ENCODE measurements around the gene RCC2.
A peak's percentile ranks its signal among the peaks of the same experiment; 100 is the strongest.

RCC2 gene

DNA sequence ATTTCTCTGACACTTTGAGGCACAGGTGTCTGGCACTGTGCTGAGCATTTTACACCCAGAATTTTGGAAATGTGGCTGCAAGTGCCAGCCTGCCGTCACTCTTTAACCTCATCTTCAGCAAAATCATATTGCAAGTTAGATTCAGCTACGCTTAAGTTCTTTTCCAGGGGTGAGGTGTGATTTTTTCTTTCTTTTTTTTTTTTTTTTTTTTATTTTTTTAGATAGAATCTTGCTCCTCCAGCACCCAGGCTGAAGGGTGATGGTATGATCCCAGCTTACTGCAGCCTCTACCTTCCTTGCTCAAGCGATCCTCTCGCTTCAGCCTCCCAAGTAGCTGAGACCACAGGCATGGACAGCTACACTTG, 2.5 kb upstream of the RCC2 start:
- DNase-seq, result no peak

DNA sequence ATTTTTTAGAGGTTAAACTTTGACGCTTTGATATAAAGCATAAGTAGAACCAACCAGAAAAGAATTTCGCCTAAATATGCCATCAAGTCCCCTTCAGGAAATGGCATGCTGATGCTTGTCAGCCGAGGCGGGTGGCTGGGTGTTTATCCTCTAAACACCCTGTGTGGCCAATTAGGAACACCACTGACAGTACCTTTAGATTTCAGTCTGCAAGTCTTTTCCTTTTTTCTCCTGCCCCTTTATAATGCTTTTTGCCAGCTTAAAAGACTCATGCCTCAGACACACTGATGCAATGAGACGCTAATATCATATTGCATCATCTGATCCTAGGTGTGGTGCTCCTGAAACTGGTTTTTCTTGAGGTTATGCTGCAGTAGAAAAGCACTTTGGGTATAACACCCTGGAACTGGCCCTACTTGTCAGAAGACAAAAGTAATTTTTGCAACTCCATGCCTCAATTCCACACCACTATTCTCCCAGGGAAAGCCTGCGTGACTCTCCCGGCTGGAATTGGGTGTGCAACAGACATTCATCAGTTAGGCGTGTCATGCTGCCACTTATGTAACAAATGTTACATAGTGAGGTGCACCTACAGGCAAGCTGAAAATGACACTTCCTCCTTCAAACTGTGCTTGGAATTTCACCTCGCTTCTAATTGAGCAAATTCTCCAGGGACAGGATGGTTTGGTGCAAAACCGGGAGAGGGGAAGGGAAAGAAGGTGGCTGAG, 2.0 kb upstream of the RCC2 start:
- peak; percentile 88 for DNase-seq

- DNase-seq, result no peak
These were observed 1.3 kb upstream of the RCC2 start for GRCh38 chr1:17440827-17441168.

DNA sequence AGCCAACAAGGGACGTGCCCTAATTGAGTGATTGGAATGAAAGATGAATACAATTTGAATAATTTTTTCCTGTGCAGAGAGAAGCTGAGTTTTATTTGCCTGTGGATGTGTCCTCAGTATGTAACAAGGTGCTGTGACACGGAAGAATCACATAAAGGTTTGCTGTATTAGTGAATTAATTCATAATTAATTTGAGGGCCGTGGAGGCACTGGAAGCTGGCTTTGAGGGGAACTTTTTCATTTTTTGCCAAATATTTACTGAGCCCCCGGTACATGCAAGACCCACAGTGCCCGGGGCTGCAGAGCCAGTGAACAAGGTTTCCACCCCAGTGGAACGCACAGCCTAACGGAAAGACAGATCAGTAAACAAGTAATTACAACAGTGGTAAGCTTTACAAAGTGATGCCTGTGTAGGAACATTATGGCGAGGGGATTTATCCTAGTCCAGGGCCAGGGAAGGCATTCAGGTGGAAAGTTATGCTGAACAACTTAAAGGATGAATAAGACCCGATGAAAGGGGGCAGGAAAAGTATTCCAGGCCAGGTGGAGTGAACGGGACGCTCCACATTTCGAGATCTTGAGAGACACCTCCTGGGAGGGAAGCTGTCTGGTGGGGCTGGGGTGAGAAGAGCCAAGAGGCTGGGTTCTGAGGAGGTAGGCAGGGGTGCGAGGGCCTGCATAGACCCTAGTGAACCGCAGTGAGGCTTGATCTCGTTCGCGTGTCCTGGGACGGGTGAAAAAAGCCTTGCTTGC, 773 bp upstream of the RCC2 start:
- no peak for DNase-seq

DNA sequence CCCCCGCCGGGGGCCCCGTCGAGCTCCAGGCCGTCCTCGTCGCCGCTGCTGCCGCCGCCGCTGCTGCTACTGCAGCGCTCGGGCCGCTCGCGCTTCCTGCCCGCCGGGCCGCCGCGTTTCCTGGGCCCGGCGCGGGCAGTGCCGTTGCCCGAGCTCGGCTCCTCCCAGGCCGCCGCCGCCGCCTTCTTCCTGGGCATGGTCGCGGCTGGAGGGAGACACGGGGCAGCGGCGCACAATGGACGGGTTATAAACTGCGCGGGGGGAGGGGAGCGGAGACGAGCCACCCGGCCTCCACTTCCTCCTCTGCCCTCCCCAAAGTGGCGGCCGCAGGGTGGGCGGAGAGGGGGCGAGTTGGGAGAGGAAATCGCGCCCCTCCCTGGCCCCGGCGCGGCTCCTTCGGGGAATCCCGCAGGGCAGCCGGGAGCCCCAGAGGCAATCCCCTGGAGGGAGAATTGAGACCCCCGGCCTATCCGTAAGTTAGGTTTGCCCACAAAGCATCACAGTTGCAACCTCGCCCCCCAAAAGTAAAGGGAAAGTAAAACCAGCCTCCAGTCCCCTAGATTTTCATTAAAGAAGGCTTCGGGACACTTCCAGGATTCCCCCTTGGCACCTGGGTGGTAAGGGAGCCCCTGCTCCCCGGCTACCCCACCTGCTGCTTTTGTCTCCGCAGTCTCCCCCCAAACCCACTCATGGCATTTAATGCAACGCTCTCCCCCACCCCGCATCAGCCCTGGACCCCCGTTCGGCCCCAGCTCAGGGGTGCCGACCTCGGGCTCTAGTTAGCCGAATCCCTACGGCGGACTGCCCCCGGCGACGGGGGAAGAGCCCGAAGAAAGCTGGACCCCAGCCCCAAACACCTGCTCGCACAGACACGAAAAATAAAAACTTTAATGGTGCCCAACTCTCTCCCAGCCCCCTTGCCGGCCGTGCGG, 893 bp downstream of the RCC2 start:
- DNase-seq, result peak; percentile 53

DNA sequence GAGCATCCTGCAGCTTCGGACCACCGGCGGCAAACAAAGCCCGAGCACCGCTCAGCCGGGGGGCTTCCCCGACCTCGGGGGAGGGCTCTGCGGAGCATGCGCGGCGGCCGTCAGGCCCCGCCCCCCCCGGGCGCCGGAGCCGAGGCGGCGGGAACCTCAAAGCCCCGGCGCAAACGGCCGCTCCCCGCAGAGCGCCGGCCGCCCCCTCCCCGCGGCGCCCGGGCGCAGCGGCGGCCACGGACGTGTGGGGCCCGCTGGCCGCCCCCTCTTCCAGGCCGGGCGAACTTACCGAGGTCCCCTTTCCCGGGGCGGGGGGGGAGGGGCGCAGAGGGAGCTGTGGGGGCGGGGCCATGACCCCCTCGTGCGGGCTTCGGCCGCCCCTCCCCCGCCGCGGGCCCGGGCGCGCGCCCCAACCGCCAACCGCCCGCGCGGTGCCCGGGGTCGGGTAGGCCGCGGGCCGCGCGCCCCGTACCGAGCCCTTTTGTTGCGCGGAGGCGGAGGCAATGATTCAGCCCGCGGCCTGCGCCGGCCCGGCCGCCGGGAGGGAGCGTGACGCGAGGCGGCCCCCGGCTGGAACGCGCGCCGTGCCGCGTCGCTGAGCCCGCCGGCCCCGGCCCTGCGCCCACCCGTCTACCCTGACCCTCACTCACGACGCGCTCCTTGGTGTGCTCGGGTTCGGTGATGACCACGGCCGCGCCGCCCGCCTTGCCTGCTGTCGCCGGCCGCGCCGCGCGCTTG, 1.7 kb downstream of the RCC2 start:
- peak; percentile 36 for DNase-seq

GRCh38 chr1:17437260-17437579, 2.3 kb downstream of the RCC2 start:
- no peak for DNase-seq

GRCh38 chr1:17436380-17437174, 2.9 kb downstream of the RCC2 start:
- DNase-seq, result no peak

GRCh38 chr1:17434601-17435000, 4.9 kb downstream of the RCC2 start:
- no peak for DNase-seq

- no peak for DNase-seq
These were observed 5.5 kb downstream of the RCC2 start for GRCh38 chr1:17434016-17434415.

DNA sequence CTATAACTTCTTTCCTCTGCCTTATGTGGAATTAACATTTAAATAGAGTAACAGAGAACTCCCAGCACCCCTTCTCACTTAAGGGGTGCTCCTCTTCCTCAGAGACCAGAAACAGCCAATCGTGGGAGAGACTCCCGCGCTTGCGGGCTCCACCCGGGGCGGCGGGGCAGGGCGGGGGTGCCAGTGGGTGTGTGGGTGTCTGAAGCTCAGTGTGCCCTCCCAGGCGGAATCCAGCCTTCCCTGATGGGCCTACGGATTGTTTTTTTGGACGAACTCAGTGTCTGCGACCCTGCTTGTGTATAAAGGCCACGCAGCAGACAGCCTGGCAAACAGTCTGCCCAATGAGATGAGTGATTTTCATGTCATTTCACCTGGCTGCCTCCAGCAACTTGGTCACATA, 6.2 kb downstream of the RCC2 start:
- DNase-seq, result no peak

DNA sequence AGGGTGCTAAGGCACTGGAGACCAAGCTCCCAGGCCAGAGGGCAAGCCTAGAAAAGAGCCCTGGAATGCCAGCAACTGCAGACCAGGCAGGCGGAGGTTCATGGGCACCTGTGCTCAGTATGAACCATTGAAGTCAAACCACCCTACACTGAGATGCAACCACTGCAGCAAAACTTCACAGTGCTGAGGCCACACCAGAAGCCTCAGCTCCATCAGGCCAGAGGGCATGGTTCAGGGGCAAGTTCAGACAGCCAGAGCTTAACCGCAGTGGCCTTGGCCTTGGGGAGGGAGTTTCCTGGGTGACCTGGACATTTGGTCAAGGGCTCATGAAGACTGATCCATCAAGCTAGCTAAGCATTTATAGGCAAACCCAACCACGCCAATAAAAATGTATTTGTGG, 7.1 kb downstream of the RCC2 start:
- DNase-seq, result no peak

- no peak for DNase-seq
These were observed 10.3 kb downstream of the RCC2 start for GRCh38 chr1:17429183-17429582.

DNA sequence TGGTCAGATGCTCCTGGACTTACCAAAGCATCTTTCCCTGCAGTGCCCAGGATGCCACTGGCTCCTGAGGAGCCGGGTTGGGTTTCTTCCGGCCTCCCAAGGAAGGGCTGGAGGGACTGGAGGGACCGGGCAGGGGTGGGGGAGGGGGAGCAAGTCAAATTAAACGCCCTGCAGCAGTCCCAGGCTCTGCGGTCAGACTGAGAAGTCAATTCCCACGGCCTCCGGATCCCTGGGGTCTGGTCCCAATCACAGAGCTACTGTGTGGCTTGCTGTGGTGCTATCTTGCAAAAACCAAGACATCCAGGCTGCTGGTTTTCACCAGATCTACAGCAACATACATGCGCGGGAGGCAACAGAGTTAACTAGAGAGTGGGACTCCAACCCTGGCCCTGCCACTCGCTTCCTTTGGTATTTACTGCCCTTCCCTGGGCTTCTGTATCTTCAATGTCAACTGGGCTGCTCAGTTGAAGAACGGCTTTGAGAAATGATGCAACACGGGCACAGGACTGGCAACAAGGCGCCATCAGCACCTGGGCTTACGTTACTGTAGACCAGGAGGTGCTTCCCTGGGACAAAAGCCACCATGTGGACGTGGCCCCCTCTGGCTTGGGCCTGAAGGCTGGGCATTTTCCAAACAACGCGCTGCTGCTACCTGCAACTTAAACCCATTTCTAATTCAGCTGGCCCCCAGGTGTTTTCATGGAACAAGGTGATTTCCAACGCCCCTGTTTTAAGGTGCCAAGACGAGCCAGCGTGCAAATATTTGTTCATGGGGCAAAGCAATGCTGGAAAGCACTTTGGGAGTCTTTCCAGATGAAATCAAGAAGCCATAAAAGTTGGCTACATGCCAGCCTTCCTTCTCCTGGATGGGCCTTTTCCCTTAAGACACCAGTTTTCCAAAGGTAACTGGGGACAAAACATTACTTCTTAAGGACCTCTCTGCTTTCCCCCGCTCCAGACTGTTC, 11.5 kb downstream of the RCC2 start:
- DNase-seq, result no peak

DNA sequence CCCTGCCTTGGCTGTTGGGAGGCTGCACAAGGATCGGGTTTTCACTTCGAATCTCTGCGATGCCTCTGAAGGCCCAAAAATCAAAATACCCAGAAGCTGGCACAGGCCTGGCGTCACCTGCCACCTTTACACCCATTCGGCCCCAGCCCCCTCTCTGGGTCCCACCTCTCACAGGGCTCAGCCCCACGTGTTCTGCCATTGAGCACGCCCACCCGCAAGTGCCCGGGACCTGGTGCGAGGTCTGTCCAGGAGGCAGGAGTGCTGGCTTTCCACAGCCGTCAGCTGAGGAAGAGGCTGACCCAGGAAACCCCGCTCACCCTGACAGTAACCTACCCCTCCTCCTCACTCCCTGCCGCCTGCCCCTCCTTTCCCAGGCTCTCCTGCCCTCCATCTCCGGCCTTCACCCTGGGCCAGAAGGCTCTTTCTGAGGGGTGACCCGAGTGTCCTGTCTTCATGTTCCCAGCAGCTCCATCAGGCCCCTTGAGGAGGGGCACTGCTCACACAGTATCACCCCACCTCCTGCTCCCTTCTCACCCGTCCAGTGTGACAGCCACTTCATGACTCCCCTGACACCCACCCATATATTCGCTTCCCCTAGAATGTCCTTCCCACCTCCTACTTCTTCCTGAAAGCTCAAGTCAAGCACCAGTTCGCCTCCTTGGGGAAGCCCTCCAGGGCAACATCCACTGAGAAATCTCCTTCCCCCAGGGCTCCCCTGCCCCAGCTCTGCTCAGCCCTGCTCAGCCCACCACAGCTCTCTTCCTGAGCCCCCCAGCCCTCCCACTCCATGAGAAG, 13.5 kb downstream of the RCC2 start:
- DNase-seq, result no peak

DNA sequence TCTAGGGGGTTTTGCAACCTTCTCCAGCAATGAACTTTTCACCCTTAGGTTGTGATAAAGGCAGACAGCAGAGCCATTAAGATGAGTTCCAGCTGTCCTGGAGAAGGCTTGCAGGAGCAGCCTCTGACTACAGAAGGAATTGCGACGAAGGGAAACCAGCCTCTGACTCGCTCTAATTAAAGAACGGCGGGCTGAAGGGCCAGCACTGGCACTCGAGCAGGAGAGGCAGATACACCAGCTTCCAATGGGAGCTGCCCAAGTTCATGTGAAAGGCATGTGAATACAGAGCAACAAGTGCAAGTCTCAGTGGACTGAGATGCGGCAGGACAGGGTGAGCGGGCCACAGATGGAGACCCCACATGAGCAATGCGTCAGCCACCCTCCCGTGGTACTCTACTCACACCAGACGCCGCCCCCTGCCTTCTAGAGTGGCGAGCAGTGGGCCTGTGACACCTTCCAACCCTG, 15.7 kb downstream of the RCC2 start:
- peak; percentile 46 for DNase-seq

- DNase-seq, result no peak
These were observed 17.0 kb downstream of the RCC2 start for GRCh38 chr1:17422461-17422860.

- no peak for DNase-seq
These were observed 19.0 kb downstream of the RCC2 start for GRCh38 chr1:17420391-17420918.

GRCh38 chr1:17419626-17420328, 19.7 kb downstream of the RCC2 start:
- peak; percentile 50 for DNase-seq

Measured in fibroblast of upper back skin (primary cell).